Measurements from ENCODE around the gene LILRA5. TPM values are rescaled to one million over a fixed set of nuclear protein-coding genes. Genes with fewer than 3 reads are reported as not detected.

Gene LILRA5
- polyA plus RNA-seq, 1 donor (not counting 4 experiments of a cell fraction or from before 2014, with no cell fraction given), result not detected

GRCh38 chr19:54337858-54338230 is 24.9 kb upstream of the LILRA5 start:
- TF ChIP-seq EZH2 (IDR thresholded peaks at IDR 0.05; ENCODE audit: low read length), result no peak
- no peak for TF ChIP-seq CTCF (optimal IDR thresholded peaks at IDR 0.05 in 1 of 3, IDR thresholded peaks at IDR 0.05 in 1 of 3, conservative IDR thresholded peaks at IDR 0.05 in 1 of 3; ENCODE audit: extremely low read depth in 1 of 3, insufficient read depth in 2 of 3, low read length in 3 of 3)
- Histone ChIP-seq H3K27ac (ENCODE audit: control insufficient read depth, insufficient read depth, low read length) (no peak overlapping the region), H3K36me3 (ENCODE audit: control insufficient read depth in 2 of 2, extremely low read depth in 1 of 2, insufficient read depth in 2 of 2, low read length in 2 of 2) (no peaks in the 10 kb centered on the region), H4K20me1 (ENCODE audit: control insufficient read depth, extremely low read depth, insufficient read depth, low read length) (no peaks in the 10 kb centered on the region), H3K79me2 (ENCODE audit: control insufficient read depth, insufficient read depth, low read length) (no peaks in the 10 kb centered on the region), H3K9me3 (ENCODE audit: control insufficient read depth, low read depth, low read length) (no peaks in the 10 kb centered on the region), H3K4me3 (ENCODE audit: control insufficient read depth in 2 of 3, extremely low read depth in 1 of 3, insufficient read depth in 2 of 3, low read depth in 1 of 3, low read length in 3 of 3) (no peak overlapping the region), H2AFZ (ENCODE audit: control insufficient read depth, low read length) (no peak overlapping the region), H3K4me2 (ENCODE audit: control insufficient read depth, extremely low read depth, insufficient read depth, low read depth, low read length) (no peak overlapping the region), H3K9me1 (ENCODE audit: control insufficient read depth, extremely low read depth, insufficient read depth, low read length) (no peaks in the 10 kb centered on the region), H3K27me3 (ENCODE audit: control insufficient read depth, extremely low read depth, insufficient read depth, low read length) (no peaks in the 10 kb centered on the region), H3K9ac (ENCODE audit: control insufficient read depth, extremely low read depth, insufficient read depth, low read length) (no peak overlapping the region), H3K4me1 (ENCODE audit: control insufficient read depth, extremely low read depth, insufficient read depth, low read length) (no peaks in the 10 kb centered on the region)
- dilution Hi-C loops (cut with MboI; ENCODE audit: extremely low pct_ligation_motif_present, low sequenced_read_pairs), result no loop called here
- DNase-seq (ENCODE audit: low read depth, low spot score) (no peak), FAIRE-seq (no peak)

GRCh38 chr19:54336893-54337857 is 24.2 kb upstream of the LILRA5 start:
- H3K36me3 ChIP-seq (ENCODE audit: control insufficient read depth in 2 of 2, extremely low read depth in 1 of 2, insufficient read depth in 2 of 2, low read length in 2 of 2), result no peaks in the 10 kb centered on the region
- H3K4me1 ChIP-seq (ENCODE audit: control insufficient read depth, extremely low read depth, insufficient read depth, low read length), result no peaks in the 10 kb centered on the region
- no peaks in the 10 kb centered on the region for H4K20me1 ChIP-seq (ENCODE audit: control insufficient read depth, extremely low read depth, insufficient read depth, low read length)
- no peak overlapping the region for H3K9ac ChIP-seq (ENCODE audit: control insufficient read depth, extremely low read depth, insufficient read depth, low read length)
- dilution Hi-C loops (cut with MboI; ENCODE audit: extremely low pct_ligation_motif_present, low sequenced_read_pairs), result no loop called here
- H2AFZ ChIP-seq (ENCODE audit: control insufficient read depth, low read length), result no peak overlapping the region
- no peaks in the 10 kb centered on the region for H3K27me3 ChIP-seq (ENCODE audit: control insufficient read depth, extremely low read depth, insufficient read depth, low read length)
- H3K9me3 ChIP-seq (ENCODE audit: control insufficient read depth, low read depth, low read length), result no peaks in the 10 kb centered on the region
- no peak overlapping the region for H3K4me2 ChIP-seq (ENCODE audit: control insufficient read depth, extremely low read depth, insufficient read depth, low read depth, low read length)
- no peak overlapping the region for H3K27ac ChIP-seq (ENCODE audit: control insufficient read depth, insufficient read depth, low read length)
- FAIRE-seq, result no peak
- no peak overlapping the region for H3K4me3 ChIP-seq (ENCODE audit: control insufficient read depth in 2 of 3, extremely low read depth in 1 of 3, insufficient read depth in 2 of 3, low read depth in 1 of 3, low read length in 3 of 3)
- no peak for TF ChIP-seq EZH2 (IDR thresholded peaks at IDR 0.05; ENCODE audit: low read length)
- no peak for TF ChIP-seq CTCF (optimal IDR thresholded peaks at IDR 0.05 in 1 of 3, IDR thresholded peaks at IDR 0.05 in 1 of 3, conservative IDR thresholded peaks at IDR 0.05 in 1 of 3; ENCODE audit: extremely low read depth in 1 of 3, insufficient read depth in 2 of 3, low read length in 3 of 3)
- no peaks in the 10 kb centered on the region for H3K79me2 ChIP-seq (ENCODE audit: control insufficient read depth, insufficient read depth, low read length)
- DNase-seq (ENCODE audit: low read depth, low spot score), result no peak
- H3K9me1 ChIP-seq (ENCODE audit: control insufficient read depth, extremely low read depth, insufficient read depth, low read length), result no peaks in the 10 kb centered on the region
